ENCODE measurements around the gene ZNF688. TPM values are rescaled to one million over a fixed set of nuclear protein-coding genes. Genes with fewer than 3 reads are reported as not detected.
A peak's percentile ranks its signal among the peaks of the same experiment; 100 is the strongest.

The ZNF688 gene
- total RNA-seq, 1 donor from 2014 or later = 9.2 TPM

- Mint-ChIP-seq H3K27ac (peak overlapping the region; percentile 51), H3K4me3 (ENCODE audit: low read depth) (peak overlapping the region; percentile 3), H3K36me3 (ENCODE audit: low read depth) (peaks cover 10% of the 10 kb centered on the region), H3K27me3 (ENCODE audit: low read depth) (peaks cover 1% of the 10 kb centered on the region), H3K9me3 (no peaks in the 10 kb centered on the region), H3K4me1 (ENCODE audit: low read depth) (peaks cover 24% of the 10 kb centered on the region)
- intact Hi-C loops (cut with micrococcal nuclease) = loop anchor here (2.0 kb wide), 1 partner anchor 13 kb away; no protein-coding TSS in a partner anchor
- no peak for DNase-seq (ENCODE audit: low spot score)
Observed at GRCh38 chr16:30559690-30560089, 11.8 kb downstream of the ZNF688 start.

- Mint-ChIP-seq H3K4me1 (ENCODE audit: low read depth) (peaks cover 28% of the 10 kb centered on the region), H3K36me3 (ENCODE audit: low read depth) (peaks cover 17% of the 10 kb centered on the region), H3K4me3 (ENCODE audit: low read depth) (peak overlapping the region; percentile 83), H3K27ac (peak overlapping the region; percentile 95), H3K9me3 (no peaks in the 10 kb centered on the region), H3K27me3 (ENCODE audit: low read depth) (peaks cover 1% of the 10 kb centered on the region)
- intact Hi-C loops (cut with micrococcal nuclease) = loop anchor here (1.0 to 2.0 kb wide), 4 partner anchors 8 to 224 kb away; no protein-coding TSS in a partner anchor
- no peak for DNase-seq (ENCODE audit: low spot score)
Observed at GRCh38 chr16:30558789-30559377, 12.6 kb downstream of the ZNF688 start.

GRCh38 chr16:30557957-30558788 lies 13.3 kb downstream of the ZNF688 start, which contains the start of gene ZNF764:
Gene ZNF764 (minus strand): TSS chr16:30558374. CDS start chr16:30558182, 192 bp downstream.
- Mint-ChIP-seq H3K9me3 (no peaks in the 10 kb centered on the region), H3K4me3 (ENCODE audit: low read depth) (peak within 1 kb of the TSS; percentile 83), H3K4me1 (ENCODE audit: low read depth) (peaks cover 35% of the 10 kb centered on the region), H3K27ac (peak within 1 kb of the TSS; percentile 95), H3K36me3 (ENCODE audit: low read depth) (peaks cover 24% of the 10 kb centered on the region), H3K27me3 (ENCODE audit: low read depth) (peaks cover 1% of the 10 kb centered on the region)
- intact Hi-C loops (cut with micrococcal nuclease) = loop anchor here (1.0 to 2.0 kb wide), 4 partner anchors 9 to 223 kb away; no protein-coding TSS in a partner anchor
- DNase-seq (ENCODE audit: low spot score) = peak; percentile 97

- Mint-ChIP-seq H3K4me3 (ENCODE audit: low read depth) (peak overlapping the region; percentile 83), H3K4me1 (ENCODE audit: low read depth) (peaks cover 40% of the 10 kb centered on the region), H3K36me3 (ENCODE audit: low read depth) (peaks cover 30% of the 10 kb centered on the region), H3K9me3 (no peaks in the 10 kb centered on the region), H3K27me3 (ENCODE audit: low read depth) (peaks cover 1% of the 10 kb centered on the region), H3K27ac (peak overlapping the region; percentile 95)
- intact Hi-C loops (cut with micrococcal nuclease) = no loop called here
- no peak for DNase-seq (ENCODE audit: low spot score)
Observed at GRCh38 chr16:30557707-30557956, 13.9 kb downstream of the ZNF688 start.

- H3K27ac Mint-ChIP-seq = peak overlapping the region; percentile 42
- peak overlapping the region; percentile 83 for H3K4me3 Mint-ChIP-seq (ENCODE audit: low read depth)
- no peak for DNase-seq (ENCODE audit: low spot score)
- peaks cover 50% of the 10 kb centered on the region for H3K4me1 Mint-ChIP-seq (ENCODE audit: low read depth)
- intact Hi-C loops (cut with micrococcal nuclease) = no loop called here
- H3K27me3 Mint-ChIP-seq (ENCODE audit: low read depth) = peaks cover 1% of the 10 kb centered on the region
- no peaks in the 10 kb centered on the region for H3K9me3 Mint-ChIP-seq
- H3K36me3 Mint-ChIP-seq (ENCODE audit: low read depth) = peaks cover 36% of the 10 kb centered on the region
Observed at GRCh38 chr16:30556125-30556473, 15.4 kb downstream of the ZNF688 start.

- Mint-ChIP-seq H3K27me3 (ENCODE audit: low read depth) (no peaks in the 10 kb centered on the region), H3K9me3 (no peaks in the 10 kb centered on the region), H3K4me1 (ENCODE audit: low read depth) (peaks cover 48% of the 10 kb centered on the region), H3K36me3 (ENCODE audit: low read depth) (peaks cover 36% of the 10 kb centered on the region), H3K27ac (no peak overlapping the region), H3K4me3 (ENCODE audit: low read depth) (peak overlapping the region; percentile 83)
- no peak for DNase-seq (ENCODE audit: low spot score)
- intact Hi-C loops (cut with micrococcal nuclease) = no loop called here
Observed at GRCh38 chr16:30555315-30556124, 16.0 kb downstream of the ZNF688 start.

GRCh38 chr16:30554557-30555314 lies 16.8 kb downstream of the ZNF688 start:
- Mint-ChIP-seq H3K27ac (peak overlapping the region; percentile 28), H3K9me3 (no peaks in the 10 kb centered on the region), H3K36me3 (ENCODE audit: low read depth) (peaks cover 36% of the 10 kb centered on the region), H3K4me3 (ENCODE audit: low read depth) (no peak overlapping the region), H3K27me3 (ENCODE audit: low read depth) (no peaks in the 10 kb centered on the region), H3K4me1 (ENCODE audit: low read depth) (peaks cover 48% of the 10 kb centered on the region)
- DNase-seq (ENCODE audit: low spot score) = no peak
- intact Hi-C loops (cut with micrococcal nuclease) = no loop called here

GRCh38 chr16:30553393-30553899 lies 18.1 kb downstream of the ZNF688 start:
- H3K27ac Mint-ChIP-seq = peak overlapping the region; percentile 95

GRCh38 chr16:30552956-30553355 lies 18.6 kb downstream of the ZNF688 start:
- intact Hi-C loops (cut with micrococcal nuclease) = no loop called here
- Mint-ChIP-seq H3K4me3 (ENCODE audit: low read depth) (peak overlapping the region; percentile 17), H3K27ac (peak overlapping the region; percentile 95)

More at GRCh38 chr16:30553393-30553899, 18.1 kb downstream of the ZNF688 start:
- H3K9me3 Mint-ChIP-seq = no peaks in the 10 kb centered on the region
- intact Hi-C loops (cut with micrococcal nuclease) = no loop called here
- H3K4me1 Mint-ChIP-seq (ENCODE audit: low read depth) = peaks cover 45% of the 10 kb centered on the region
- H3K4me3 Mint-ChIP-seq (ENCODE audit: low read depth) = peak overlapping the region; percentile 8
- H3K27me3 Mint-ChIP-seq (ENCODE audit: low read depth) = no peaks in the 10 kb centered on the region
- DNase-seq (ENCODE audit: low spot score) = no peak
- peaks cover 36% of the 10 kb centered on the region for H3K36me3 Mint-ChIP-seq (ENCODE audit: low read depth)

GRCh38 chr16:30551781-30552180 lies 19.7 kb downstream of the ZNF688 start:
- peaks cover 36% of the 10 kb centered on the region for H3K36me3 Mint-ChIP-seq (ENCODE audit: low read depth)
- peaks cover 48% of the 10 kb centered on the region for H3K4me1 Mint-ChIP-seq (ENCODE audit: low read depth)
- no peaks in the 10 kb centered on the region for H3K9me3 Mint-ChIP-seq
- peak overlapping the region; percentile 58 for H3K4me3 Mint-ChIP-seq (ENCODE audit: low read depth)
- H3K27me3 Mint-ChIP-seq (ENCODE audit: low read depth) = no peaks in the 10 kb centered on the region
- peak overlapping the region; percentile 95 for H3K27ac Mint-ChIP-seq
- intact Hi-C loops (cut with micrococcal nuclease) = loop anchor here (1.0 kb wide), 1 partner anchor 17 kb away; no protein-coding TSS in a partner anchor
- peak; percentile 77 for DNase-seq (ENCODE audit: low spot score)

More at GRCh38 chr16:30552956-30553355, 18.6 kb downstream of the ZNF688 start:
- Mint-ChIP-seq H3K27me3 (ENCODE audit: low read depth) (no peaks in the 10 kb centered on the region), H3K36me3 (ENCODE audit: low read depth) (peaks cover 36% of the 10 kb centered on the region), H3K9me3 (no peaks in the 10 kb centered on the region), H3K4me1 (ENCODE audit: low read depth) (peaks cover 47% of the 10 kb centered on the region)
- DNase-seq (ENCODE audit: low spot score) = no peak

- intact Hi-C loops (cut with micrococcal nuclease) = no loop called here
Observed at GRCh38 chr16:30548416-30549253, 22.9 kb downstream of the ZNF688 start.

More at GRCh38 chr16:30548416-30549253, 22.9 kb downstream of the ZNF688 start:
- Mint-ChIP-seq H3K4me1 (ENCODE audit: low read depth) (peaks cover 38% of the 10 kb centered on the region), H3K27me3 (ENCODE audit: low read depth) (no peaks in the 10 kb centered on the region), H3K27ac (peak overlapping the region; percentile 31), H3K36me3 (ENCODE audit: low read depth) (peaks cover 17% of the 10 kb centered on the region), H3K9me3 (no peaks in the 10 kb centered on the region), H3K4me3 (ENCODE audit: low read depth) (no peak overlapping the region)
- no peak for DNase-seq (ENCODE audit: low spot score)

Measured in activated T-helper 2 cell treated with anti-CD3 and anti-CD28 coated beads, Interferon-gamma antibody, Interleukin-2, Interleukin-4, amounts not matched to agents 10 μg/mL and 5 μg/mL and 100 μg/mL, durations not matched to agents 14 hours and 24 hours and 36 hours (primary cell).